Measurements from ENCODE around the gene PAX6.

DNA sequence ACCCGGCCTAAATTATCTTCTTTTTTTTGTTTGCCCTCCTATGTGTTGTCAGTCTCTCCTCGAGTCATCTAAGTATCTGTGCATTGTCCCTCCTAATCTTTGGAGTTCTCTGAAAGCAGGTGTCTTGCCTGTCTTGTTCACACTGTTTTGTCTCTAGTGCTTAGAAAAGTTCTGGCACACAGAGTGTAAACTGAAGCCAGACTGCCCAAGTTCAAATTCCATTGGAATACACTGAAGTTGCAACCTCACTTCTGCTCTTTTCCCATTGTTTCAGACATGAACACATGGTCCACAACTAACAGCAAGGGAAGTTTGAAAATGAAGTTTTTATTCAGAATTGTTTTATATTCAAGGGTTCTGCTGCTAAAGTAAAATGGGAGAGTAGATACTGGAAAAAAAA, 38.7 kb downstream of the PAX6 start:
- TF ChIP-seq, protein P1, sequence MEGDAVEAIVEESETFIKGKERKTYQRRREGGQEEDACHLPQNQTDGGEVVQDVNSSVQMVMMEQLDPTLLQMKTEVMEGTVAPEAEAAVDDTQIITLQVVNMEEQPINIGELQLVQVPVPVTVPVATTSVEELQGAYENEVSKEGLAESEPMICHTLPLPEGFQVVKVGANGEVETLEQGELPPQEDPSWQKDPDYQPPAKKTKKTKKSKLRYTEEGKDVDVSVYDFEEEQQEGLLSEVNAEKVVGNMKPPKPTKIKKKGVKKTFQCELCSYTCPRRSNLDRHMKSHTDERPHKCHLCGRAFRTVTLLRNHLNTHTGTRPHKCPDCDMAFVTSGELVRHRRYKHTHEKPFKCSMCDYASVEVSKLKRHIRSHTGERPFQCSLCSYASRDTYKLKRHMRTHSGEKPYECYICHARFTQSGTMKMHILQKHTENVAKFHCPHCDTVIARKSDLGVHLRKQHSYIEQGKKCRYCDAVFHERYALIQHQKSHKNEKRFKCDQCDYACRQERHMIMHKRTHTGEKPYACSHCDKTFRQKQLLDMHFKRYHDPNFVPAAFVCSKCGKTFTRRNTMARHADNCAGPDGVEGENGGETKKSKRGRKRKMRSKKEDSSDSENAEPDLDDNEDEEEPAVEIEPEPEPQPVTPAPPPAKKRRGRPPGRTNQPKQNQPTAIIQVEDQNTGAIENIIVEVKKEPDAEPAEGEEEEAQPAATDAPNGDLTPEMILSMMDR (optimal IDR thresholded peaks at IDR 0.05 in 1 of 3, IDR thresholded peaks at IDR 0.05 in 1 of 3, conservative IDR thresholded peaks at IDR 0.05 in 1 of 3; ENCODE audit: extremely low read depth in 1 of 3, insufficient read depth in 2 of 3, low read length in 3 of 3) = no peak
- no peak for TF ChIP-seq EZH2 (IDR thresholded peaks at IDR 0.05; ENCODE audit: low read length)

Measured in keratinocyte (primary cell).